HPDE6-E6E7 (cell line): ENCODE results near the gene FRY.

Experiments
- DNase-seq: peaks from one replicate; pipeline ENCODE4 v3.0.0; 2011; ENCODE audit warnings: missing footprints; ENCODE audit errors: extremely low spot score

FRY gene

GRCh38 chr13:32216281-32216680 lies 184.7 kb downstream of the FRY start:
- no peak for DNase-seq

- no peak for DNase-seq
These were observed 190.6 kb downstream of the FRY start for GRCh38 chr13:32222046-32222676.

- DNase-seq: no peak
These were observed 193.3 kb downstream of the FRY start for GRCh38 chr13:32224916-32225315.

- no peak for DNase-seq
These were observed 193.9 kb downstream of the FRY start for GRCh38 chr13:32225481-32225931.

GRCh38 chr13:32228330-32229041 lies 196.9 kb downstream of the FRY start:
- DNase-seq: no peak

GRCh38 chr13:32229443-32229842 lies 197.9 kb downstream of the FRY start:
- no peak for DNase-seq

- no peak for DNase-seq
These were observed 200.7 kb downstream of the FRY start for GRCh38 chr13:32232263-32232662.

GRCh38 chr13:32233062-32233461 lies 201.5 kb downstream of the FRY start:
- DNase-seq: no peak

GRCh38 chr13:32234914-32235313 lies 203.3 kb downstream of the FRY start:
- no peak for DNase-seq

GRCh38 chr13:32237681-32238080 lies 206.1 kb downstream of the FRY start:
- DNase-seq: no peak

GRCh38 chr13:32243695-32244094 lies 212.1 kb downstream of the FRY start:
- no peak for DNase-seq

- DNase-seq: no peak
These were observed 214.0 kb downstream of the FRY start for GRCh38 chr13:32245555-32245954.

GRCh38 chr13:32246468-32246867 lies 214.9 kb downstream of the FRY start:
- DNase-seq: peak; percentile 16

GRCh38 chr13:32247887-32248286 lies 216.3 kb downstream of the FRY start:
- no peak for DNase-seq

GRCh38 chr13:32248801-32249200 lies 217.2 kb downstream of the FRY start:
- DNase-seq: no peak

GRCh38 chr13:32252812-32253438 lies 221.4 kb downstream of the FRY start:
- DNase-seq: no peak

- no peak for DNase-seq
These were observed 222.4 kb downstream of the FRY start for GRCh38 chr13:32253911-32254399.

GRCh38 chr13:32254416-32254815 lies 222.8 kb downstream of the FRY start:
- no peak for DNase-seq

- peak; percentile 3 for DNase-seq
These were observed 223.5 kb downstream of the FRY start for GRCh38 chr13:32254916-32255723.

- DNase-seq: no peak
These were observed 224.1 kb downstream of the FRY start for GRCh38 chr13:32255724-32256109.

- DNase-seq: no peak
These were observed 224.7 kb downstream of the FRY start for GRCh38 chr13:32256243-32256642.

- DNase-seq: no peak
These were observed 226.1 kb downstream of the FRY start for GRCh38 chr13:32257649-32258048.
